Panc1 (cell line): ENCODE data around the gene NR2F1. TPM values are rescaled to one million over a fixed set of nuclear protein-coding genes. Genes with fewer than 3 reads are reported as not detected.

Experiments used
- ATAC-seq: fragments of 200-7000 bp; cut with Tn5 transposase; 2 replicates; pipeline ENCODE4 v1.9.1; 2020; ENCODE audit warnings: mild to moderate bottlenecking, moderate library complexity
- BruUV-seq: library from RNA; stranded (reverse); fragments of 400-500 nt; replicated peaks from 2 replicates; lab custom pipeline; 2021; lab: Mats Ljungman, UMichigan
- CTCF ChIA-PET: fragments of 300-600 bp; sonication (Branson Sonifier 250); formaldehyde crosslinking; loops from one replicate; lab custom pipeline; 2022; ENCODE audit warnings: antibody characterized with exemption; lab: Charles Lee
- POLR2A ChIA-PET: fragments of 300-600 bp; sonication (Branson Sonifier 250); formaldehyde crosslinking; loops from one replicate; lab custom pipeline; 2022; ENCODE audit warnings: antibody characterized with exemption; lab: Charles Lee
- DNase-seq: peaks from one replicate; pipeline ENCODE4 v3.0.0-alpha.2; 2010; ENCODE audit warnings: low read depth, low spot score
- H3K27ac ChIP-seq: 2 replicates; pipeline ENCODE4 v1.5.1; 2011; ENCODE audit warnings: mild to moderate bottlenecking, low read length, inconsistent platforms
- H3K27me3 ChIP-seq: fragments of 200-500 bp; sonication (Bioruptor generic); 2 replicates; pipeline ENCODE4 v1.6.0; 2014; ENCODE audit warnings: low read length, inconsistent platforms; ENCODE audit not compliant: control insufficient read depth, insufficient read depth
- H3K36me3 ChIP-seq: fragments of 200-500 bp; sonication (Bioruptor generic); 2 replicates; pipeline ENCODE4 v1.5.1; 2014; ENCODE audit warnings: inconsistent platforms, mild to moderate bottlenecking, low read length, moderate library complexity; ENCODE audit not compliant: control insufficient read depth, insufficient read depth
- H3K4me1 ChIP-seq: 2 replicates; pipeline ENCODE4 v1.5.1; 2011; ENCODE audit warnings: inconsistent platforms, mild to moderate bottlenecking, low read length, moderate library complexity; ENCODE audit not compliant: control insufficient read depth, insufficient read depth
- H3K4me3 ChIP-seq, 2 experiments: 2 replicates each; pipeline ENCODE4 v1.5.1; 2011 to 2012; ENCODE audit warnings: low read depth in 2 of 2, low read length in 2 of 2, mild to moderate bottlenecking in 2 of 2, inconsistent platforms in 1 of 2, moderate library complexity in 1 of 2
- H3K9me3 ChIP-seq: fragments of 200-500 bp; sonication (Bioruptor generic); 2 replicates; pipeline ENCODE4 v1.5.1; 2014; ENCODE audit warnings: low read depth, mild to moderate bottlenecking, inconsistent platforms, low read length, moderate library complexity; ENCODE audit not compliant: control insufficient read depth, insufficient read depth
- CTCF ChIP-seq: fragments of 450-650 bp; IDR thresholded peaks from 2 replicates; pipeline ENCODE4 v1.5.1; 2017; ENCODE audit warnings: mild to moderate bottlenecking
- POLR2AphosphoS5 ChIP-seq: IDR thresholded peaks from 2 replicates; pipeline ENCODE4 v1.6.1; 2012; ENCODE audit warnings: mild to moderate bottlenecking, low read depth, low read length, moderate library complexity
- SIN3A ChIP-seq: IDR thresholded peaks from 2 replicates; pipeline ENCODE4 v1.6.1; 2012; ENCODE audit warnings: low read depth, mild to moderate bottlenecking, low read length, moderate library complexity, borderline replicate concordance; ENCODE audit not compliant: insufficient read depth
- TCF7L2 ChIP-seq: IDR thresholded peaks from 2 replicates; pipeline ENCODE4 v1.6.1; 2011; ENCODE audit warnings: mild to moderate bottlenecking, low read depth, low read length, inconsistent platforms
- in situ Hi-C: cut with HindIII; loops from 2 replicates; pipeline ENCODE4 v1.10.0; 2016; ENCODE audit warnings: low sequenced_read_pairs, low pct_unique_long_range_greater_than_20kb
- intact Hi-C: fragments of 100-400 bp; cut with micrococcal nuclease; formaldehyde crosslinking; loops from one replicate; pipeline ENCODE4 v1.10.0; 2022; ENCODE audit not compliant: unreplicated experiment
- total RNA-seq: library from RNA; stranded (reverse); gene quantifications from one replicate; pipeline ENCODE4 v1.2.1, GENCODE V29; 2021; ENCODE audit not compliant: unreplicated experiment
- TF ChIP-seq, protein P1 (sequence below), 2 experiments: IDR thresholded peaks; 2 replicates each; pipeline ENCODE4 v1.6.1; 2011 to 2012; ENCODE audit warnings: low read depth in 2 of 2, control low read depth in 1 of 2, low read length in 1 of 2, mild to moderate bottlenecking in 1 of 2, moderate library complexity in 1 of 2; ENCODE audit not compliant: insufficient read depth in 1 of 2

The NR2F1 gene
- total RNA-seq, 1 experiment from 2014 or later = 49.5 TPM

GRCh38 chr5:93626801-93627200, 43.8 kb downstream of the NR2F1 start:
- no peaks in the 10 kb centered on the region for H3K9me3 ChIP-seq
- TF ChIP-seq CTCF (no peak), SIN3A (no peak), POLR2AphosphoS5 (no peak)
- H3K27ac ChIP-seq = no peak overlapping the region
- no TSS peak for BruUV-seq
- no peaks in the 10 kb centered on the region for H3K27me3 ChIP-seq
- ATAC-seq (no peak), DNase-seq (no peak)
- H3K4me1 ChIP-seq = peaks cover 7% of the 10 kb centered on the region
- no peaks in the 10 kb centered on the region for H3K36me3 ChIP-seq
- ChIA-PET POLR2A (no interaction called here), CTCF (no interaction called here)
- no peak overlapping the region for H3K4me3 ChIP-seq
- in situ Hi-C loops (no loop called here), intact Hi-C loops (no loop called here)

GRCh38 chr5:93632327-93632726, 49.3 kb downstream of the NR2F1 start:
- H3K27ac ChIP-seq = no peak overlapping the region
- no peaks in the 10 kb centered on the region for H3K9me3 ChIP-seq
- no peaks in the 10 kb centered on the region for H3K4me1 ChIP-seq
- CTCF ChIA-PET = no interaction called here
- DNase-seq (no peak), ATAC-seq (no peak)
- no peaks in the 10 kb centered on the region for H3K27me3 ChIP-seq
- intact Hi-C loops (no loop called here), in situ Hi-C loops (no loop called here)
- POLR2A ChIA-PET = no interaction called here
- H3K36me3 ChIP-seq = no peaks in the 10 kb centered on the region
- BruUV-seq = no TSS peak
- H3K4me3 ChIP-seq = no peak overlapping the region
- no peak for TF ChIP-seq CTCF
- no peak for TF ChIP-seq SIN3A
- no peak for TF ChIP-seq POLR2AphosphoS5
- TF ChIP-seq TCF7L2 = no peak
- TF ChIP-seq, protein P1, sequence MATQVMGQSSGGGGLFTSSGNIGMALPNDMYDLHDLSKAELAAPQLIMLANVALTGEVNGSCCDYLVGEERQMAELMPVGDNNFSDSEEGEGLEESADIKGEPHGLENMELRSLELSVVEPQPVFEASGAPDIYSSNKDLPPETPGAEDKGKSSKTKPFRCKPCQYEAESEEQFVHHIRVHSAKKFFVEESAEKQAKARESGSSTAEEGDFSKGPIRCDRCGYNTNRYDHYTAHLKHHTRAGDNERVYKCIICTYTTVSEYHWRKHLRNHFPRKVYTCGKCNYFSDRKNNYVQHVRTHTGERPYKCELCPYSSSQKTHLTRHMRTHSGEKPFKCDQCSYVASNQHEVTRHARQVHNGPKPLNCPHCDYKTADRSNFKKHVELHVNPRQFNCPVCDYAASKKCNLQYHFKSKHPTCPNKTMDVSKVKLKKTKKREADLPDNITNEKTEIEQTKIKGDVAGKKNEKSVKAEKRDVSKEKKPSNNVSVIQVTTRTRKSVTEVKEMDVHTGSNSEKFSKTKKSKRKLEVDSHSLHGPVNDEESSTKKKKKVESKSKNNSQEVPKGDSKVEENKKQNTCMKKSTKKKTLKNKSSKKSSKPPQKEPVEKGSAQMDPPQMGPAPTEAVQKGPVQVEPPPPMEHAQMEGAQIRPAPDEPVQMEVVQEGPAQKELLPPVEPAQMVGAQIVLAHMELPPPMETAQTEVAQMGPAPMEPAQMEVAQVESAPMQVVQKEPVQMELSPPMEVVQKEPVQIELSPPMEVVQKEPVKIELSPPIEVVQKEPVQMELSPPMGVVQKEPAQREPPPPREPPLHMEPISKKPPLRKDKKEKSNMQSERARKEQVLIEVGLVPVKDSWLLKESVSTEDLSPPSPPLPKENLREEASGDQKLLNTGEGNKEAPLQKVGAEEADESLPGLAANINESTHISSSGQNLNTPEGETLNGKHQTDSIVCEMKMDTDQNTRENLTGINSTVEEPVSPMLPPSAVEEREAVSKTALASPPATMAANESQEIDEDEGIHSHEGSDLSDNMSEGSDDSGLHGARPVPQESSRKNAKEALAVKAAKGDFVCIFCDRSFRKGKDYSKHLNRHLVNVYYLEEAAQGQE (IDR thresholded peaks at IDR 0.05; ENCODE audit: insufficient read depth in 1 of 2, low read depth in 2 of 2, low read length in 1 of 2) = no peak

DNA sequence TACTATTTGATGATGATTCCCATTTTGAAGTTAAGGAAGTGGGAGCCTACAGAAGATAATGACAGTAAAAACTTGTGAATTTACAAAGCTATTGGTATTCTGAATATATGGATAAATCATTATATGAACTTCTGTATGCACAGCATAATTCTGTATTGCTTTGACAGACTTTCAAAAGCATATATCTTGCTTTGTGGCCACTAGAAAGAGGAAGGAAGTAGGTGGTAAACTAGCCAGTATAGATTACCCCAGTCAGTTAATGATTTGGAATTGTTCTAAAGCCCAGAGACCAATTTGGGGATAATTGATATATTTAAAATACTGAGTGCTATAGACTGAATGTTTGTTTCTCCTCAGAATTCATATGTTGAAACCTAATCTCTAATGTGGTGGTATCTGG, 53.0 kb downstream of the NR2F1 start:
- no peaks in the 10 kb centered on the region for H3K36me3 ChIP-seq
- H3K4me1 ChIP-seq = no peaks in the 10 kb centered on the region
- in situ Hi-C loops = no loop called here
- intact Hi-C loops = no loop called here
- no peak for TF ChIP-seq CTCF
- TF ChIP-seq, protein P1 (IDR thresholded peaks at IDR 0.05; ENCODE audit: insufficient read depth in 1 of 2, low read depth in 2 of 2, low read length in 1 of 2) = no peak
- no peak for TF ChIP-seq SIN3A
- no peak for TF ChIP-seq TCF7L2
- TF ChIP-seq POLR2AphosphoS5 = no peak
- ChIA-PET CTCF (no interaction called here), POLR2A (no interaction called here)
- H3K4me3 ChIP-seq = no peak overlapping the region
- no peaks in the 10 kb centered on the region for H3K9me3 ChIP-seq
- no peak for ATAC-seq
- DNase-seq = no peak
- no peak overlapping the region for H3K27ac ChIP-seq
- H3K27me3 ChIP-seq = no peaks in the 10 kb centered on the region
- no TSS peak for BruUV-seq
